DND-41 (cell line): ENCODE measurements around the gene C19orf73.

Source experiments
- ATAC-seq: fragments of 200-7000 bp; cut with Tn5 transposase; 3 replicates; pipeline ENCODE4 v1.9.1; 2021; ENCODE audit warnings: low read depth; ENCODE audit not compliant: insufficient read depth
- DNase-seq: peaks from one replicate; pipeline ENCODE4 v3.0.0-alpha.2; 2020
- H2AFZ ChIP-seq: 2 replicates; pipeline ENCODE4 v1.6.0; 2012; ENCODE audit warnings: low read depth, low read length
- H3K27ac ChIP-seq: 2 replicates; pipeline ENCODE4 v1.5.1; 2012; ENCODE audit warnings: low read length, inconsistent platforms
- H3K27me3 ChIP-seq: fragments of 200-600 bp; sonication (generic); 2 replicates; pipeline ENCODE4 v1.6.0; 2012; ENCODE audit warnings: low read length, mild to moderate bottlenecking, inconsistent platforms; ENCODE audit not compliant: insufficient read depth, poor library complexity
- H3K36me3 ChIP-seq: 2 replicates; pipeline ENCODE4 v1.5.1; 2012; ENCODE audit warnings: low read length, inconsistent platforms; ENCODE audit not compliant: insufficient read depth
- H3K4me1 ChIP-seq: 2 replicates; pipeline ENCODE4 v1.5.1; 2012; ENCODE audit warnings: mild to moderate bottlenecking, low read length; ENCODE audit not compliant: insufficient read depth
- H3K4me2 ChIP-seq: 2 replicates; pipeline ENCODE4 v1.6.0; 2012; ENCODE audit warnings: mild to moderate bottlenecking, moderate library complexity, low read length, inconsistent platforms; ENCODE audit not compliant: insufficient read depth
- H3K4me3 ChIP-seq, 2 experiments: fragments of 200-600 bp in 1 of 2; shearing (Covaris generic) in 1 of 2; 2 replicates each; pipeline ENCODE4 v1.5.1; 2012 to 2016; ENCODE audit warnings: inconsistent platforms in 2 of 2, low read length in 2 of 2, mild to moderate bottlenecking in 2 of 2, low read depth in 1 of 2, moderate library complexity in 1 of 2
- H3K79me2 ChIP-seq: 2 replicates; pipeline ENCODE4 v1.6.0; 2012; ENCODE audit warnings: low read length, inconsistent platforms; ENCODE audit not compliant: insufficient read depth
- H3K9ac ChIP-seq: 2 replicates; pipeline ENCODE4 v1.6.0; 2012; ENCODE audit warnings: low read depth, mild to moderate bottlenecking, inconsistent platforms, low read length, moderate library complexity
- H3K9me3 ChIP-seq: 2 replicates; pipeline ENCODE4 v1.5.1; 2012; ENCODE audit warnings: low read length, moderate library complexity, mild to moderate bottlenecking, inconsistent platforms; ENCODE audit not compliant: insufficient read depth, severe bottlenecking
- H4K20me1 ChIP-seq: 2 replicates; pipeline ENCODE4 v1.6.0; 2012; ENCODE audit warnings: low read length; ENCODE audit not compliant: insufficient read depth
- CTCF ChIP-seq: IDR thresholded peaks from 2 replicates; pipeline ENCODE4 v1.5.1; 2012; ENCODE audit warnings: borderline replicate concordance, low read length, moderate library complexity, mild to moderate bottlenecking; ENCODE audit not compliant: poor library complexity, severe bottlenecking; ENCODE audit errors: extremely low read depth
- EZH2 ChIP-seq: IDR thresholded peaks from 3 replicates; pipeline ENCODE4 v1.6.1; 2012; ENCODE audit warnings: borderline replicate concordance, low read depth, mild to moderate bottlenecking, moderate library complexity, low read length, inconsistent platforms; ENCODE audit not compliant: severe bottlenecking

Gene C19orf73

GRCh38 chr19:49097453-49098288 is 21.3 kb downstream of the C19orf73 start:
- TF ChIP-seq EZH2 = no peak
- peak; percentile 100 for TF ChIP-seq CTCF
- H3K4me1 ChIP-seq = peaks cover 37% of the 10 kb centered on the region
- no peak overlapping the region for H2AFZ ChIP-seq
- H3K27me3 ChIP-seq = no peaks in the 10 kb centered on the region
- peaks cover 97% of the 10 kb centered on the region for H3K36me3 ChIP-seq
- DNase-seq (peak; percentile 87), ATAC-seq (peak; percentile 93)
- H3K27ac ChIP-seq = peak overlapping the region; percentile 80
- H3K79me2 ChIP-seq = peaks cover 80% of the 10 kb centered on the region
- H3K9ac ChIP-seq = peak overlapping the region; percentile 14; the same call in 1 of the 2 replicates
- H3K4me2 ChIP-seq = no peak overlapping the region
- no peaks in the 10 kb centered on the region for H3K9me3 ChIP-seq
- peaks cover 80% of the 10 kb centered on the region for H4K20me1 ChIP-seq
- H3K4me3 ChIP-seq = no peak overlapping the region

- no peak overlapping the region for H3K4me3 ChIP-seq
- H3K27ac ChIP-seq = no peak overlapping the region
- H3K4me1 ChIP-seq = peaks cover 37% of the 10 kb centered on the region
- H3K36me3 ChIP-seq = peaks cover 97% of the 10 kb centered on the region
- no peak overlapping the region for H2AFZ ChIP-seq
- peaks cover 92% of the 10 kb centered on the region for H3K79me2 ChIP-seq
- TF ChIP-seq EZH2 (no peak), CTCF (no peak)
- no peak overlapping the region for H3K9ac ChIP-seq
- H4K20me1 ChIP-seq = peaks cover 81% of the 10 kb centered on the region
- ATAC-seq (no peak), DNase-seq (no peak)
- no peaks in the 10 kb centered on the region for H3K9me3 ChIP-seq
- H3K4me2 ChIP-seq = no peak overlapping the region
- no peaks in the 10 kb centered on the region for H3K27me3 ChIP-seq
Measured at GRCh38 chr19:49094505-49095482, 24.1 kb downstream of the C19orf73 start.

- no peaks in the 10 kb centered on the region for H3K27me3 ChIP-seq
- no peak overlapping the region for H3K4me2 ChIP-seq
- H3K36me3 ChIP-seq = peaks cover 94% of the 10 kb centered on the region
- no peak overlapping the region for H2AFZ ChIP-seq
- ATAC-seq (no peak), DNase-seq (no peak)
- H3K27ac ChIP-seq = no peak overlapping the region
- no peak overlapping the region for H3K4me3 ChIP-seq
- no peak overlapping the region for H3K9ac ChIP-seq
- TF ChIP-seq CTCF = no peak
- TF ChIP-seq EZH2 = no peak
- H3K9me3 ChIP-seq = no peaks in the 10 kb centered on the region
- peaks cover 40% of the 10 kb centered on the region for H3K4me1 ChIP-seq
- peaks cover 77% of the 10 kb centered on the region for H4K20me1 ChIP-seq
- peaks cover 92% of the 10 kb centered on the region for H3K79me2 ChIP-seq
Measured at GRCh38 chr19:49092686-49093085, 26.3 kb downstream of the C19orf73 start.
